GM12891 (cell line): ENCODE data around the gene MED12L.

Experiments used
- PAX5 ChIP-seq: IDR thresholded peaks from 2 replicates; pipeline ENCODE4 v1.6.1; 2011; ENCODE audit warnings: low read length, moderate library complexity, mild to moderate bottlenecking; ENCODE audit not compliant: insufficient read depth, severe bottlenecking
- POLR2A ChIP-seq: IDR thresholded peaks from 2 replicates; pipeline ENCODE4 v1.6.1; 2011; ENCODE audit warnings: low read depth, low read length, control low read depth
- SPI1 ChIP-seq: IDR thresholded peaks from 2 replicates; pipeline ENCODE4 v1.6.1; 2011; ENCODE audit warnings: low read depth, low read length, control low read depth

DNA sequence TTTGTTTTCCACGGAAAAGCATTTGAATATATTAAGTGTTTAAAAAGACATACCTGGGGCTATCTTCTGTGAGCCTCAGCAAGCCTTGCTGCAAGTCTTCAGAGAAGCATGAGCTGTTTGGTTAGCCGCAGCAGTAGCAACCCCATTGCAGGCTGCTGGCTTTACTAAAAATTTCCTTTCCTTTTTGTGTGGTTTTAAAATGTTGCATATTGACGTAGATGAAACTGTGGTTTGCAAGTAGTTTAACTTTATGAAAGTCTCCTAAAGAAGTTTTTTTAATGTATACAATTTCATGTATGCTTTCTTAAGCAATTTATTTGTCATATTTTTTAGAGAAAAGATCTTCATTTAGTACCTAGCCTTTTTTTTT, 117.6 kb downstream of the MED12L start, which contains the start of gene GPR171:
- TF ChIP-seq SPI1: no peak
- TF ChIP-seq PAX5: no peak
- TF ChIP-seq POLR2A: no peak
